GM13977 (cell line): ENCODE measurements around the gene DRD3.

Source experiments
- DNase-seq: peaks from one replicate; pipeline ENCODE4 v3.0.0; 2012; ENCODE audit warnings: low spot score
- in situ Hi-C: fragments of 300-500 bp; cut with MboI; formaldehyde crosslinking; loops from one replicate; pipeline ENCODE4 v1.12.0; 2022; ENCODE audit warnings: low sequenced_read_pairs, low pct_unique_long_range_greater_than_20kb, mixed read lengths, inconsistent platforms; ENCODE audit not compliant: unreplicated experiment
- TF ChIP-seq, protein P1 (sequence below): IDR thresholded peaks from 2 replicates; pipeline ENCODE4 v1.5.1; 2012; ENCODE audit warnings: mild to moderate bottlenecking, control low read depth; ENCODE audit not compliant: insufficient read depth; ENCODE audit errors: extremely low read depth, missing control alignments

The DRD3 gene

DNA sequence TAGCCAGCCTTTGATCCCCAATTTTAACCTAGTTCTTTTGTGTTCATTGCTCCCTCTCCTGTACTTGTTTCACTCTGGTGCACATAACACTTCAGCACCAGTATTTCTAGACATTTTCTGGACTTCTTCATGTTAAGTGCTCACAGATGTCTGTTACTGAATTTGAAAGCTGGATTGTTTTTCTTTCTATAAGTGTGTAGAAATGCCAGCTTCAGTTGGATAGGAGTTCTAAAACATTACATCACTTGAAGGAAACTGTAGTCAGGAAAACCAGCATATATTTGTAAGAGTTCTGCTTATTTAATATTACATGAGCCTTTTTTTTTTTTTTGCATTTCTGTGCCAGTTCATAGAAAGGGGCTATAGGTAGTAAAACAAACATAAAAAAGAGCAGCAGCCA is 100.7 kb downstream of the DRD3 start:
- in situ Hi-C loops = no loop called here
- TF ChIP-seq, protein P1, sequence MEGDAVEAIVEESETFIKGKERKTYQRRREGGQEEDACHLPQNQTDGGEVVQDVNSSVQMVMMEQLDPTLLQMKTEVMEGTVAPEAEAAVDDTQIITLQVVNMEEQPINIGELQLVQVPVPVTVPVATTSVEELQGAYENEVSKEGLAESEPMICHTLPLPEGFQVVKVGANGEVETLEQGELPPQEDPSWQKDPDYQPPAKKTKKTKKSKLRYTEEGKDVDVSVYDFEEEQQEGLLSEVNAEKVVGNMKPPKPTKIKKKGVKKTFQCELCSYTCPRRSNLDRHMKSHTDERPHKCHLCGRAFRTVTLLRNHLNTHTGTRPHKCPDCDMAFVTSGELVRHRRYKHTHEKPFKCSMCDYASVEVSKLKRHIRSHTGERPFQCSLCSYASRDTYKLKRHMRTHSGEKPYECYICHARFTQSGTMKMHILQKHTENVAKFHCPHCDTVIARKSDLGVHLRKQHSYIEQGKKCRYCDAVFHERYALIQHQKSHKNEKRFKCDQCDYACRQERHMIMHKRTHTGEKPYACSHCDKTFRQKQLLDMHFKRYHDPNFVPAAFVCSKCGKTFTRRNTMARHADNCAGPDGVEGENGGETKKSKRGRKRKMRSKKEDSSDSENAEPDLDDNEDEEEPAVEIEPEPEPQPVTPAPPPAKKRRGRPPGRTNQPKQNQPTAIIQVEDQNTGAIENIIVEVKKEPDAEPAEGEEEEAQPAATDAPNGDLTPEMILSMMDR = no peak
- no peak for DNase-seq
